HK-2 (cell line): ENCODE measurements around the gene CABP2.
"Not testable (repeated sequence)": the region's sequence is repeated elsewhere in the genome, so short reads cannot be mapped to it uniquely, and the experiment has no call there.

Source experiments
- DNase-seq: peaks from one replicate; pipeline ENCODE4 v3.0.0-alpha.2; 2018; ENCODE audit not compliant: unreplicated experiment

The CABP2 gene

GRCh38 chr11:67538823-67539505 is 15.7 kb upstream of the CABP2 start:
- DNase-seq = no peak

- no peak for DNase-seq
These were observed 15.1 kb upstream of the CABP2 start for GRCh38 chr11:67538306-67538705.

- DNase-seq = no peak
These were observed 12.3 kb upstream of the CABP2 start for GRCh38 chr11:67535561-67535960.

GRCh38 chr11:67534070-67534679 is 10.9 kb upstream of the CABP2 start:
- DNase-seq = no peak

GRCh38 chr11:67532889-67533288 is 9.6 kb upstream of the CABP2 start:
- DNase-seq = no peak

GRCh38 chr11:67530282-67530592 is 7.0 kb upstream of the CABP2 start:
- DNase-seq = no peak

- no peak for DNase-seq
These were observed 5.1 kb upstream of the CABP2 start for GRCh38 chr11:67528376-67528775.

GRCh38 chr11:67525275-67525976 is 2.2 kb upstream of the CABP2 start:
- no peak for DNase-seq

GRCh38 chr11:67524480-67524808 is 1.2 kb upstream of the CABP2 start:
- no peak for DNase-seq

- no peak for DNase-seq
These were observed 572 bp upstream of the CABP2 start for GRCh38 chr11:67523556-67524479.

GRCh38 chr11:67522338-67522737 is 908 bp downstream of the CABP2 start:
- DNase-seq = no peak

GRCh38 chr11:67521924-67522323 is 1.3 kb downstream of the CABP2 start:
- DNase-seq = no peak

GRCh38 chr11:67520856-67521824 is 2.1 kb downstream of the CABP2 start:
- DNase-seq = no peak

GRCh38 chr11:67519726-67520125 is 3.5 kb downstream of the CABP2 start:
- no peak for DNase-seq

- no peak for DNase-seq
These were observed 5.3 kb downstream of the CABP2 start for GRCh38 chr11:67517784-67518552.

GRCh38 chr11:67516806-67517205 is 6.4 kb downstream of the CABP2 start:
- DNase-seq = no peak

GRCh38 chr11:67514116-67514515 is 9.1 kb downstream of the CABP2 start:
- DNase-seq = no peak

- DNase-seq = not testable (repeated sequence)
These were observed 11.7 kb downstream of the CABP2 start for GRCh38 chr11:67511558-67511957.

GRCh38 chr11:67510023-67510345 is 13.3 kb downstream of the CABP2 start:
- no peak for DNase-seq

GRCh38 chr11:67508486-67509121 is 14.6 kb downstream of the CABP2 start:
- peak; percentile 95 for DNase-seq
